Measurements from ENCODE around the gene ITGA2B. TPM values are rescaled to one million over a fixed set of nuclear protein-coding genes. Genes with fewer than 3 reads are reported as not detected.
"Not testable (repeated sequence)": the region's sequence is repeated elsewhere in the genome, so short reads cannot be mapped to it uniquely, and the experiment has no call there.

Gene ITGA2B
- total RNA-seq, 1 donor: 54.5 TPM

GRCh38 chr17:44365051-44365450 is 24.4 kb downstream of the ITGA2B start:
- not testable (repeated sequence) for H3K27me3 ChIP-seq (ENCODE audit: insufficient read depth, low read length); H3K4me3 ChIP-seq (ENCODE audit: low read length); H3K9me3 ChIP-seq (ENCODE audit: low read depth, low read length)
- peaks cover 12% of the 10 kb centered on the region for H3K4me1 ChIP-seq (ENCODE audit: insufficient read depth, low read length)

- Histone ChIP-seq H3K27me3 (ENCODE audit: insufficient read depth, low read length) (peaks cover 5% of the 10 kb centered on the region), H3K9me3 (ENCODE audit: low read depth, low read length) (no peaks in the 10 kb centered on the region), H3K4me3 (ENCODE audit: low read length) (peak within 1 kb of the TSS; percentile 33), H3K4me1 (ENCODE audit: insufficient read depth, low read length) (peaks cover 12% of the 10 kb centered on the region)
Observed at GRCh38 chr17:44363613-44364159, 25.8 kb downstream of the ITGA2B start, which contains the start of gene FAM171A2. Gene FAM171A2, minus strand, starts transcription at chr17:44363853. Its CDS starts 139 bp downstream, at chr17:44363714.

GRCh38 chr17:44362949-44363612 is 26.4 kb downstream of the ITGA2B start:
- Histone ChIP-seq H3K4me1 (ENCODE audit: insufficient read depth, low read length) (peaks cover 12% of the 10 kb centered on the region), H3K4me3 (ENCODE audit: low read length) (peak overlapping the region; percentile 33), H3K27me3 (ENCODE audit: insufficient read depth, low read length) (peaks cover 5% of the 10 kb centered on the region), H3K9me3 (ENCODE audit: low read depth, low read length) (no peaks in the 10 kb centered on the region)

- H3K4me1 ChIP-seq (ENCODE audit: insufficient read depth, low read length): peaks cover 12% of the 10 kb centered on the region
- peaks cover 5% of the 10 kb centered on the region for H3K27me3 ChIP-seq (ENCODE audit: insufficient read depth, low read length)
- H3K9me3 ChIP-seq (ENCODE audit: low read depth, low read length): no peaks in the 10 kb centered on the region
- H3K4me3 ChIP-seq (ENCODE audit: low read length): no peak overlapping the region
Observed at GRCh38 chr17:44362459-44362948, 26.9 kb downstream of the ITGA2B start.

GRCh38 chr17:44361292-44362260 is 27.9 kb downstream of the ITGA2B start:
- Histone ChIP-seq H3K4me1 (ENCODE audit: insufficient read depth, low read length) (peaks cover 12% of the 10 kb centered on the region), H3K9me3 (ENCODE audit: low read depth, low read length) (no peaks in the 10 kb centered on the region)

GRCh38 chr17:44360826-44361225 is 28.6 kb downstream of the ITGA2B start:
- Histone ChIP-seq H3K9me3 (ENCODE audit: low read depth, low read length) (no peaks in the 10 kb centered on the region), H3K27me3 (ENCODE audit: insufficient read depth, low read length) (peaks cover 5% of the 10 kb centered on the region), H3K4me3 (ENCODE audit: low read length) (no peak overlapping the region), H3K4me1 (ENCODE audit: insufficient read depth, low read length) (peaks cover 12% of the 10 kb centered on the region)

More at GRCh38 chr17:44361292-44362260, 27.9 kb downstream of the ITGA2B start:
- Histone ChIP-seq H3K4me3 (ENCODE audit: low read length) (no peak overlapping the region), H3K27me3 (ENCODE audit: insufficient read depth, low read length) (peaks cover 5% of the 10 kb centered on the region)

GRCh38 chr17:44360144-44360533 is 29.3 kb downstream of the ITGA2B start:
- Histone ChIP-seq H3K4me3 (ENCODE audit: low read length) (no peak overlapping the region), H3K27me3 (ENCODE audit: insufficient read depth, low read length) (peaks cover 5% of the 10 kb centered on the region), H3K4me1 (ENCODE audit: insufficient read depth, low read length) (peaks cover 12% of the 10 kb centered on the region), H3K9me3 (ENCODE audit: low read depth, low read length) (no peaks in the 10 kb centered on the region)

- Histone ChIP-seq H3K27me3 (ENCODE audit: insufficient read depth, low read length) (peaks cover 5% of the 10 kb centered on the region), H3K9me3 (ENCODE audit: low read depth, low read length) (no peaks in the 10 kb centered on the region)
Observed at GRCh38 chr17:44359458-44360143, 29.8 kb downstream of the ITGA2B start.

GRCh38 chr17:44359006-44359405 is 30.4 kb downstream of the ITGA2B start:
- Histone ChIP-seq H3K9me3 (ENCODE audit: low read depth, low read length) (no peaks in the 10 kb centered on the region), H3K4me1 (ENCODE audit: insufficient read depth, low read length) (peaks cover 11% of the 10 kb centered on the region), H3K4me3 (ENCODE audit: low read length) (no peak overlapping the region)

More at GRCh38 chr17:44359458-44360143, 29.8 kb downstream of the ITGA2B start:
- Histone ChIP-seq H3K4me1 (ENCODE audit: insufficient read depth, low read length) (peaks cover 12% of the 10 kb centered on the region), H3K4me3 (ENCODE audit: low read length) (no peak overlapping the region)

GRCh38 chr17:44358066-44358465 is 31.4 kb downstream of the ITGA2B start:
- Histone ChIP-seq H3K4me1 (ENCODE audit: insufficient read depth, low read length) (peaks cover 11% of the 10 kb centered on the region), H3K27me3 (ENCODE audit: insufficient read depth, low read length) (peaks cover 5% of the 10 kb centered on the region), H3K4me3 (ENCODE audit: low read length) (no peak overlapping the region), H3K9me3 (ENCODE audit: low read depth, low read length) (no peaks in the 10 kb centered on the region)

More at GRCh38 chr17:44359006-44359405, 30.4 kb downstream of the ITGA2B start:
- peaks cover 5% of the 10 kb centered on the region for H3K27me3 ChIP-seq (ENCODE audit: insufficient read depth, low read length)

GRCh38 chr17:44356241-44356640 is 33.2 kb downstream of the ITGA2B start:
- Histone ChIP-seq H3K9me3 (ENCODE audit: low read depth, low read length) (no peaks in the 10 kb centered on the region), H3K4me1 (ENCODE audit: insufficient read depth, low read length) (peaks cover 8% of the 10 kb centered on the region), H3K27me3 (ENCODE audit: insufficient read depth, low read length) (no peaks in the 10 kb centered on the region), H3K4me3 (ENCODE audit: low read length) (no peak overlapping the region)

- Histone ChIP-seq H3K27me3 (ENCODE audit: insufficient read depth, low read length) (no peaks in the 10 kb centered on the region), H3K9me3 (ENCODE audit: low read depth, low read length) (no peaks in the 10 kb centered on the region), H3K4me1 (ENCODE audit: insufficient read depth, low read length) (peaks cover 8% of the 10 kb centered on the region), H3K4me3 (ENCODE audit: low read length) (no peak overlapping the region)
Observed at GRCh38 chr17:44355642-44356099, 33.8 kb downstream of the ITGA2B start.

- H3K4me3 ChIP-seq (ENCODE audit: low read length): no peak overlapping the region
- peaks cover 14% of the 10 kb centered on the region for H3K4me1 ChIP-seq (ENCODE audit: insufficient read depth, low read length)
- H3K27me3 ChIP-seq (ENCODE audit: insufficient read depth, low read length): no peaks in the 10 kb centered on the region
- H3K9me3 ChIP-seq (ENCODE audit: low read depth, low read length): no peaks in the 10 kb centered on the region
Observed at GRCh38 chr17:44354582-44355561, 34.6 kb downstream of the ITGA2B start.
